Fibroblast of lung (primary cell): Measurements from ENCODE around the gene CGA. TPM values are rescaled to one million over a fixed set of nuclear protein-coding genes. Genes with fewer than 3 reads are reported as not detected.

Source experiments
- DNase-seq, 2 donors: peaks; one replicate each; pipeline versions ENCODE4 v3.0.0 to v3.0.0-alpha.2; 2010; ENCODE audit warnings: low read depth in 2 of 2
- H2AFZ ChIP-seq: 2 replicates; pipeline ENCODE4 v1.5.1; 2012; ENCODE audit warnings: low read length, control low read depth, inconsistent platforms
- H3K27ac ChIP-seq: 2 replicates; pipeline ENCODE4 v1.5.1; 2011; ENCODE audit warnings: low read length, control low read depth; ENCODE audit not compliant: insufficient read depth
- H3K27me3 ChIP-seq: 2 replicates; pipeline ENCODE4 v1.5.1; 2011; ENCODE audit warnings: mild to moderate bottlenecking, low read length; ENCODE audit not compliant: control insufficient read depth, insufficient read depth
- H3K36me3 ChIP-seq: 2 replicates; pipeline ENCODE4 v1.5.1; 2011; ENCODE audit warnings: low read length; ENCODE audit not compliant: control insufficient read depth, insufficient read depth
- H3K4me1 ChIP-seq: 2 replicates; pipeline ENCODE4 v1.5.1; 2011; ENCODE audit warnings: low read length; ENCODE audit not compliant: control insufficient read depth, insufficient read depth; ENCODE audit errors: extremely low read depth
- H3K4me2 ChIP-seq: 2 replicates; pipeline ENCODE4 v1.5.1; 2011; ENCODE audit warnings: low read length, control low read depth; ENCODE audit not compliant: insufficient read depth; ENCODE audit errors: extremely low read depth
- H3K4me3 ChIP-seq, 4 experiments: fragments of 200-600 bp in 1 of 4; sonication (generic) in 1 of 4; replicated peaks in 1 of 4; 2 replicates each; pipeline ENCODE4 v1.5.1; 2011 to 2016; ENCODE audit warnings: low read length in 4 of 4, low read depth in 3 of 4, mild to moderate bottlenecking in 3 of 4, control low read depth in 2 of 4, inconsistent platforms in 1 of 4, mixed read lengths in 1 of 4; ENCODE audit not compliant: insufficient read depth in 1 of 4; ENCODE audit errors: control extremely low read depth in 1 of 4
- H3K79me2 ChIP-seq: 2 replicates; pipeline ENCODE4 v1.5.1; 2012; ENCODE audit warnings: mild to moderate bottlenecking, low read length, inconsistent platforms; ENCODE audit not compliant: control insufficient read depth, insufficient read depth
- H3K9ac ChIP-seq: 2 replicates; pipeline ENCODE4 v1.5.1; 2011; ENCODE audit warnings: mild to moderate bottlenecking, low read length, control low read depth; ENCODE audit not compliant: insufficient read depth
- H3K9me3 ChIP-seq: 2 replicates; pipeline ENCODE4 v1.5.1; 2012; ENCODE audit warnings: low read depth, low read length; ENCODE audit not compliant: control insufficient read depth, insufficient read depth
- H4K20me1 ChIP-seq: 2 replicates; pipeline ENCODE4 v1.5.1; 2011; ENCODE audit warnings: low read length; ENCODE audit not compliant: control insufficient read depth, insufficient read depth; ENCODE audit errors: extremely low read depth
- CTCF ChIP-seq, 2 donors: IDR thresholded peaks in 1 of 2; conservative IDR thresholded peaks in 1 of 2; 1 replicate in 1 of 2; 2 replicates in 1 of 2; pipeline ENCODE4 v1.5.1; 2011 to 2012; ENCODE audit warnings: low read length in 2 of 2, control low read depth in 1 of 2, inconsistent platforms in 1 of 2, low read depth in 1 of 2, mild to moderate bottlenecking in 1 of 2
- EZH2 ChIP-seq: IDR thresholded peaks from 2 replicates; pipeline ENCODE4 v1.5.1; 2012; ENCODE audit warnings: low read length, control low read depth, mild to moderate bottlenecking; ENCODE audit errors: missing control alignments
- polyA plus RNA-seq, 2 donors: library from polyadenylated mRNA; depleted of rRNA in 1 of 2; stranded (reverse) in 1 of 2; unstranded in 1 of 2; fragments of >200 nt; gene quantifications; 2 replicates each; pipeline ENCODE4 v1.2.1, GENCODE V29; 2011 to 2012; ENCODE audit warnings: missing spikeins in 1 of 2
- total RNA-seq: library from RNA; depleted of rRNA; stranded (reverse); fragments of >200 nt; gene quantifications from 2 replicates; pipeline ENCODE4 v1.2.1, GENCODE V29; 2014

CGA gene
- total and polyA plus RNA-seq, 2 donors (not counting 1 experiment from before 2014, with no cell fraction given) = 0.18 TPM; not detected in 1

- Histone ChIP-seq H2AFZ (no peak overlapping the region), H3K36me3 (no peaks in the 10 kb centered on the region), H3K27me3 (no peaks in the 10 kb centered on the region), H3K9me3 (no peaks in the 10 kb centered on the region), H3K4me1 (no peaks in the 10 kb centered on the region), H3K79me2 (no peaks in the 10 kb centered on the region), H3K4me2 (no peak overlapping the region), H3K27ac (no peak overlapping the region), H3K9ac (no peak overlapping the region), H4K20me1 (no peaks in the 10 kb centered on the region), H3K4me3 (no peak overlapping the region)
- TF ChIP-seq EZH2 (no peak), CTCF (conservative IDR thresholded peaks at IDR 0.05 in 1 of 2, IDR thresholded peaks at IDR 0.05 in 1 of 2; ENCODE audit: low read depth in 1 of 2, low read length in 2 of 2) (no peak)
- DNase-seq = no peak
Observed at GRCh38 chr6:87136963-87137362, 42.1 kb upstream of the CGA start.

- DNase-seq = no peak
- no peaks in the 10 kb centered on the region for H3K27me3 ChIP-seq
- TF ChIP-seq CTCF (conservative IDR thresholded peaks at IDR 0.05 in 1 of 2, IDR thresholded peaks at IDR 0.05 in 1 of 2; ENCODE audit: low read depth in 1 of 2, low read length in 2 of 2) = no peak
- no peak for TF ChIP-seq EZH2
- H3K4me3 ChIP-seq = no peak overlapping the region
- H3K27ac ChIP-seq = no peak overlapping the region
- H2AFZ ChIP-seq = no peak overlapping the region
- no peaks in the 10 kb centered on the region for H3K9me3 ChIP-seq
- no peaks in the 10 kb centered on the region for H3K4me1 ChIP-seq
- H4K20me1 ChIP-seq = no peaks in the 10 kb centered on the region
- H3K9ac ChIP-seq = no peak overlapping the region
- H3K79me2 ChIP-seq = no peaks in the 10 kb centered on the region
- H3K36me3 ChIP-seq = no peaks in the 10 kb centered on the region
- no peak overlapping the region for H3K4me2 ChIP-seq
Observed at GRCh38 chr6:87127737-87128136, 32.8 kb upstream of the CGA start.

- H4K20me1 ChIP-seq = no peaks in the 10 kb centered on the region
- H3K79me2 ChIP-seq = no peaks in the 10 kb centered on the region
- no peaks in the 10 kb centered on the region for H3K4me1 ChIP-seq
- no peak overlapping the region for H3K9ac ChIP-seq
- H3K27me3 ChIP-seq = no peaks in the 10 kb centered on the region
- DNase-seq = no peak
- no peak overlapping the region for H3K27ac ChIP-seq
- no peak overlapping the region for H2AFZ ChIP-seq
- no peak overlapping the region for H3K4me3 ChIP-seq
- TF ChIP-seq EZH2 (no peak), CTCF (conservative IDR thresholded peaks at IDR 0.05 in 1 of 2, IDR thresholded peaks at IDR 0.05 in 1 of 2; ENCODE audit: low read depth in 1 of 2, low read length in 2 of 2) (no peak)
- no peaks in the 10 kb centered on the region for H3K36me3 ChIP-seq
- no peaks in the 10 kb centered on the region for H3K9me3 ChIP-seq
- H3K4me2 ChIP-seq = no peak overlapping the region
Observed at GRCh38 chr6:87126501-87126900, 31.6 kb upstream of the CGA start.
